Gastroesophageal sphincter (tissue), 3 donors: Measurements from ENCODE around the gene BCL2L14.

ENCODE experiments used
- EP300 ChIP-seq: sonication (generic); formaldehyde crosslinking; IDR thresholded peaks from one replicate; pipeline ENCODE4 v1.6.1; 2017; ENCODE audit warnings: antibody characterized with exemption, mild to moderate bottlenecking
- POLR2A ChIP-seq, 2 donors: fragments of 450-650 bp; IDR thresholded peaks; one replicate each; pipeline ENCODE4 v1.6.1; 2017; ENCODE audit warnings: antibody characterized with exemption in 2 of 2, mild to moderate bottlenecking in 2 of 2, moderate library complexity in 1 of 2
- POLR2AphosphoS5 ChIP-seq: sonication (generic); formaldehyde crosslinking; IDR thresholded peaks from one replicate; pipeline ENCODE4 v1.6.1; 2017; ENCODE audit warnings: antibody characterized with exemption
- TF ChIP-seq, protein P1 (sequence below), 4 experiments: fragments of 200-600 bp in 2 of 4; fragments of 450-650 bp in 2 of 4; sonication (generic) in 1 of 4; IDR thresholded peaks; one replicate each; pipeline ENCODE4 v1.5.1; 2017 to 2019; ENCODE audit warnings: antibody characterized with exemption in 4 of 4, mild to moderate bottlenecking in 2 of 4, moderate library complexity in 2 of 4

- TF ChIP-seq, protein P1, sequence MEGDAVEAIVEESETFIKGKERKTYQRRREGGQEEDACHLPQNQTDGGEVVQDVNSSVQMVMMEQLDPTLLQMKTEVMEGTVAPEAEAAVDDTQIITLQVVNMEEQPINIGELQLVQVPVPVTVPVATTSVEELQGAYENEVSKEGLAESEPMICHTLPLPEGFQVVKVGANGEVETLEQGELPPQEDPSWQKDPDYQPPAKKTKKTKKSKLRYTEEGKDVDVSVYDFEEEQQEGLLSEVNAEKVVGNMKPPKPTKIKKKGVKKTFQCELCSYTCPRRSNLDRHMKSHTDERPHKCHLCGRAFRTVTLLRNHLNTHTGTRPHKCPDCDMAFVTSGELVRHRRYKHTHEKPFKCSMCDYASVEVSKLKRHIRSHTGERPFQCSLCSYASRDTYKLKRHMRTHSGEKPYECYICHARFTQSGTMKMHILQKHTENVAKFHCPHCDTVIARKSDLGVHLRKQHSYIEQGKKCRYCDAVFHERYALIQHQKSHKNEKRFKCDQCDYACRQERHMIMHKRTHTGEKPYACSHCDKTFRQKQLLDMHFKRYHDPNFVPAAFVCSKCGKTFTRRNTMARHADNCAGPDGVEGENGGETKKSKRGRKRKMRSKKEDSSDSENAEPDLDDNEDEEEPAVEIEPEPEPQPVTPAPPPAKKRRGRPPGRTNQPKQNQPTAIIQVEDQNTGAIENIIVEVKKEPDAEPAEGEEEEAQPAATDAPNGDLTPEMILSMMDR (IDR thresholded peaks at IDR 0.05), result no peak
- TF ChIP-seq EP300, result no peak
- no peak for TF ChIP-seq POLR2AphosphoS5
- no peak for TF ChIP-seq POLR2A (IDR thresholded peaks at IDR 0.05)
Measured at GRCh38 chr12:12091071-12091470, 20.3 kb downstream of the BCL2L14 start.
